GM21515 (cell line): ENCODE results near the gene DNTT.
A peak's percentile ranks its signal among the peaks of the same experiment; 100 is the strongest.

Source experiments
- ATAC-seq: cut with Tn5 transposase; IDR thresholded peaks from one replicate; pipeline ENCODE4 v1.9.1; 2021; ENCODE audit not compliant: unreplicated experiment

Gene DNTT

DNA sequence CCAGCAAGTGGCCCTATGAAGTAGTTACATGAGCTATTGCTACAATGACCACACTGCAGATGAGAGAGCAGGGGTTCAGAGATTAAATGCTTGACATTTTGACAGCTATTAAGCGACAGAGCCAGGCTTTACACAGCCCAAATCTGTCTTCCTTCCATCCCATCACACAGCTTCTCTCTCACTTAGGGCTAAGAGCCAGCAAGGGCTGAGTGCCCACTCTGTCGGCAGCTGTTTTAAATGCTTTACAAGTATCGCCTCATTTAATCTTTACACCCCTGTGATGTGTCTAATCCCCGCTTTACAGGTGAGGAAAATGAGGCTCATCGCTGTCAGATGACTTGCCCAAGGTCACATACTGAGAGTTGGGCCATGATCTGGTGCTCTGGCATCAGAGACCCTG is 69.8 kb downstream of the DNTT start:
- no peak for ATAC-seq

DNA sequence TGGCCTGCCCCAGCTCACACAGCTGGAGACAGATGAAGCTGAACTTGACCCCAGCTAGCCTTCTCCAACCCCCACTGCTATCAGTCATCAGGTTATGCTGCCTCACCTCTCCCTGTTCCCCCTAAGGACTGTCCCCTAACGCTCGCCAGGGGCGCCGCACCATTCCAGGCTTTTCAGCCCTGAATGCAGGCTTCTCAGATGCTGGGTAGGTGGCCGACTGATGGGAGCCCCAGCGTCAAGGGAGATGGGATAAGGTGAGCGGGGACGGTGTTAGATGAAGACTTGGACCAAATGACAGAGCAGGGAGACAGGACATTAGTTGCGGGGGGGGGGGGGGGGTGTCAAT is 70.4 kb downstream of the DNTT start:
- no peak for ATAC-seq

DNA sequence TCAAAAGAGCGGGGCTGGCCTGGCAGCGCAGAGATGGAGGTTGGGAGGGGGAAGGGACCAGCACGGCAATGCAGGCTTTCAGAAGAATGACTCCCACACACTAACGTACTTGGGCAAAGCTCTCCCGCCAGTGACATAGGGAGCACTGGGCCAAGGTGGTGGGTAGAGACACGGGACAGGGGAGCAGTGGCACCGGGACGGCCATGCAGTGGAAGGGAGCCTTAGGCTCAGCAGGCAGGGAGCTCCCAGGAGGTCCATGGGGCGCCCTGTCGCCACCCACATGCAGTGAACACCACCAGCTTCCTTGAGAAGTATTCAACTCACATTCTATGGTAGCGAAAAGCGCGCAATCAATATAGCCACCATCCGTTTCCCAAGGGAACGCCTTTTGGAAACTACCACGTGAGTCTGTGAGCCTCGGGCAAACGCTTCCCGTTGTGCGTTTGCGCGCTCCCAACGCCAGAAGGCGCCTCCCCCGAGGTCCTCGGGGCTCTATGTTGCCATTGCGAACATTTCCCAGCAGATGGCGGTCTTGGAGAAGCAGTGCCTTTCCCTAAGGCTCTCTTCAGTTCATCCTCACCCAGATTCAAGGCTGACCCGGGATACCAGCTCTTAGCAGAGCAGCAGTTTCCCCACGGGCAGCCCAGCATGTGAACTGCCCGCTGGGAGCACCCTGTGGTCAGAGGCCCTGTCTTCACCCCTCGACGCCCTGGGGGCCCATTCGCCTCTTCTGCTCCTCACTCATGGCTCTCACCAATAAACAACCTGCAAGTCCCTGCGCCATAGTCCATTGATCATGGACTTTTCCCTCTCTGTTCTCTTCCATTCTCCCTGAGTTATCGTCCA is 71.0 kb downstream of the DNTT start:
- ATAC-seq: peak; percentile 59

DNA sequence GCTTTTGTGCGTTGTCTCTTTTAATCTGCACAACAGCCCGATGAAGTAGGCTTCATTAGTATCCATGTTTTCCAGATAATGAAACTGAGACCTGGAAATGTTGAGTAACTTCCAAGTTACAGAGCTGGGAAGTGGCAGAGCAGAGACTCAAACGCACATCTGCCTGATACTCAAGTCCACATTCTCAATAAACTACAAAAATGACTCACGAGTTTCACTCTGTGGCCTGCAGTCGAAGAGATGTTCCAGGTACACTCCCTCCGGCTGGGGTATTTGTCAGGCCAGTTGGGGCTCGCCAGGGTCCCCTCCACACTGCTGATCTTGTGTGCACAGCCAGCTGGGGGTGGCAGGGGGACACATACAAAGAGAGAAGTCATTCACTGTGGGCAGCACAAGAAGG is 72.2 kb downstream of the DNTT start:
- ATAC-seq: no peak

DNA sequence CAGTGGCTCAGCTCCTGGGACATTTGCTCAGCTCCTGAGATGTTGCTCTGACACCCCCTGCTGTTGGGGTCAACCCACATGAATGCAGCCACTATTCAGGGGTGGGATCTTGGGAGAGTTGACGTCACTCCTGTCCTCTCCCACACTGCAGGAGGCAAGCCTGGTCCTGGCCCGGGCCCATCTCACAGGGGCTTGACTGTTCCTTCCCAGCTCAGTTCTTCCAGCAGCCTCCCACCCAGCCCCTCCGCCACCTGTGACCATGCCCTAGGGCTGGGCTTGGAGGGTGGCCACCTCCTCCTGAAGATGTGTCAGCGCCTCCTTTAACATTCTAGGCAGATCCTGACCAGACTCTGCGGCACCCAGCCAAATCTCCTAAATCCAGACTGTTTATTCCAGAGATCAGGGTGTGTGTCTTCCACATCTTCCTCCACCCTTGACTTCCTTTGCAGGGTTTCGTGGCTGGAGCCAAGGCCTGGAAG is 73.6 kb downstream of the DNTT start:
- no peak for ATAC-seq

DNA sequence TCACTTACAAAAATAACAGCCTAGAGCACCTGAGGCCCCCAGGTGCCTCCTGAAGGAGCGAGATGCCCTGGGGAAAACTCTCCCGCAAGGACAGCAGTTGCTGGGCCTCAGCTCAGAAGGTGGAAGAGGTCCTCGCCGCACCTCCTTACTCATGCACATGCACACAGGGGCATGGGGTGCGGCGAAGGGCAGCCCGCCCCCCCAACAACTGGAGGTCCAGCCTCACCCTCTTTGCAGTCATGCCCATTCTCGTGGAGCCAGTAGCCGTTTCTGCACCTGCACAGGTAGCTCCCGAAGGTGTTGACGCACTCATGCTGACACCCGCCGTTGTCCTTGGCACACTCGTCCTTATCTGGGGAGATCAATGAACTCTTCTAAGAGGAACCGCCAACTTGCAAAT is 74.5 kb downstream of the DNTT start:
- no peak for ATAC-seq

DNA sequence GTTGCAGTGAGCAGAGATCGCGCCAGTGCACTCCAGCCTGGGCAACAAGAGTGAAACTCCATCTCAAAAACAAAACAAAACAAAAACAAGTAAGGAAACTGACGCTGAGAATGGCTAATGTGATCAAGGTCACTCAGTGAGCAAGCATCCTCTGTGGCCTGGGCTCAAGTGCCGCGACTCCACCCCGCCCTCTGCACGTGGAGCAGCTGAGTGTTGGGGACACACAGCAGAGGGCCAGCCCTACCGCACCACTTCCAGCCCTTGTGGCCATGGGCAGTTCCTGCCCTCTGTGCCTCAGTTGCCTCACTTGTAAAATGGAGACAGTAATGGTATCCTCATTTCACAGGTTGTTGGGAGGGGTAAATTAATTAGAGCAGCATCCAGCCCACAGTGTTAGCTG is 75.5 kb downstream of the DNTT start:
- ATAC-seq: no peak

DNA sequence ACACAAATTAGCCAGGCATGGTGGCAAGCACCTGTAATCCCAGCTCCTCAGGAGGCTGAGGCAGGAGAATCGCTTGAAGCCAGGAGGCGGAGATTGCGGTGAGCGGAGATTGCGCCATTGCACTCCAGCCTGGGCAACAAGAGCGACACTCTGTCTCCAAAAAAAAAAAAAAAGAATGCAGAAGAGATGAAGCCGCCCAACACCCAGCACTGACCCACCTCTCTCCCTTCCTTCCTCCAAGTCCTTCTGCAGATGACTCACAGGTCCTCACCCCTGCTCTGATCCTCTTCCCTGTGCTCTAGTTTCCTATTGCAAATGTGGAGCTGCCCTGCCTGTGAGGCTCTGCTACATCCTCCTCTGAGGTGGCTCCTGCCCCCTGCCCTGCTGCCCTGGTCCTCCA is 76.6 kb downstream of the DNTT start:
- no peak for ATAC-seq

DNA sequence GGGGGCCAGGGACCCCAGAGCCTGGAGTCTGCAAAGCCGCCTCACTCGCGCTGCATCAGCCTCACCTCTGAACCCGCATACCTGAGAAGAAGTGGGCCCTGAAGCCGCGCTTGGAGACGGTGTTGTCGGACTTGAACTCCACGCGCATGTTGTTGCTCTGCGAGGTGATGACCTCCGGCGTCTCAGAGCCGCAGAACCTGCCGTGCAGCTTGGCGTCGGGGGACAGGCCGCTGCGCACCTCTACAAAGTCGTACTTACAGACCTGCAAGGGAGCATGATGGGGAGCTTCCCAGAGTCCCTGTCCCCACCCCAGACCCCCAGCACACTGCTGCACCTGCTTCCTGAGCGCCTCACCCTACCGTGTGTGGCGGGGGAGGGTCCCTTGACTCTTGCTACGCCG is 80.3 kb downstream of the DNTT start:
- no peak for ATAC-seq

DNA sequence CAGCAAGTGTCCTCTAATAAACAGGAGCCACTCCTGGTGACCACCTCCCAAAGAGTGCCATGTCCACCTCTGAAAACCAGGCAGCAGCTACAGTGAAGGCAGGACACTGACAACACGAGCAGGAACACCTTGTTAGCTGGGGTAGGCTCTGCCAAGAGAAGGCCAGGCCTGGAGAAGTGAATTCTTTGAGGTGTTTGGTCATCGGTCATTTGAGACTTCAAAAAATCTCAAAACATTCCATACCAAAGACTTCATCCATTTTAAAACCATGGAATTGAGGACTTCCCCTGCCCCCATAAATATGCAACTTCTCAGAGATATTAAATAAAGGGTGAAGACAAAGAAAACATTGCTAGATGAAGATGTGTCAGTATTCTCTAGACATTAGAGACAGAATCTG is 82.9 kb downstream of the DNTT start:
- ATAC-seq: no peak

DNA sequence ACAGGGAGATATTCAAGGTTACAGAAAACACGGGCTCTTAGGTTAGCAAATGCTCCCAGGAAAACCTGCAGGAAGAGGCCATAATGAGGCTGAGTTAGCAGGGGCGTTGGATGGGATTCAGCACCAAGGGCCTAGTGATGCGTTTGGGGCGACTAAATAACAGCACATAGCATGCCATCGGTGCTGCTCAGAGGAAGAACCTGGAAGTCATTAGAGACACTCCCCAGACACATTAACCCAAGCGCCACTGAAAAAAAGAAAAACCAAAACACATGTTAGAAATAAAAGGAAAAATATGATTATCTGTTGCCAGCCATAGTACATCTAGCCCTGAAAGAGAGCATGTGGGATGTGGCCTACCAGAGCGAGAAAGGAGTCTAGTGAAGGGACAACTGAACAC is 83.4 kb downstream of the DNTT start:
- ATAC-seq: no peak
